ENCODE results near the gene CCDC102A.

Gene CCDC102A

GRCh38 chr16:57518520-57518919 is 17.9 kb downstream of the CCDC102A start:
- DNase-seq (ENCODE audit: low read depth): no peak
- TF ChIP-seq, protein P1, sequence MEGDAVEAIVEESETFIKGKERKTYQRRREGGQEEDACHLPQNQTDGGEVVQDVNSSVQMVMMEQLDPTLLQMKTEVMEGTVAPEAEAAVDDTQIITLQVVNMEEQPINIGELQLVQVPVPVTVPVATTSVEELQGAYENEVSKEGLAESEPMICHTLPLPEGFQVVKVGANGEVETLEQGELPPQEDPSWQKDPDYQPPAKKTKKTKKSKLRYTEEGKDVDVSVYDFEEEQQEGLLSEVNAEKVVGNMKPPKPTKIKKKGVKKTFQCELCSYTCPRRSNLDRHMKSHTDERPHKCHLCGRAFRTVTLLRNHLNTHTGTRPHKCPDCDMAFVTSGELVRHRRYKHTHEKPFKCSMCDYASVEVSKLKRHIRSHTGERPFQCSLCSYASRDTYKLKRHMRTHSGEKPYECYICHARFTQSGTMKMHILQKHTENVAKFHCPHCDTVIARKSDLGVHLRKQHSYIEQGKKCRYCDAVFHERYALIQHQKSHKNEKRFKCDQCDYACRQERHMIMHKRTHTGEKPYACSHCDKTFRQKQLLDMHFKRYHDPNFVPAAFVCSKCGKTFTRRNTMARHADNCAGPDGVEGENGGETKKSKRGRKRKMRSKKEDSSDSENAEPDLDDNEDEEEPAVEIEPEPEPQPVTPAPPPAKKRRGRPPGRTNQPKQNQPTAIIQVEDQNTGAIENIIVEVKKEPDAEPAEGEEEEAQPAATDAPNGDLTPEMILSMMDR (IDR thresholded peaks at IDR 0.05; ENCODE audit: low read depth, low read length, missing control alignments): no peak
- no peak overlapping the region for H3K4me3 ChIP-seq (ENCODE audit: low read depth, low read length)

DNA sequence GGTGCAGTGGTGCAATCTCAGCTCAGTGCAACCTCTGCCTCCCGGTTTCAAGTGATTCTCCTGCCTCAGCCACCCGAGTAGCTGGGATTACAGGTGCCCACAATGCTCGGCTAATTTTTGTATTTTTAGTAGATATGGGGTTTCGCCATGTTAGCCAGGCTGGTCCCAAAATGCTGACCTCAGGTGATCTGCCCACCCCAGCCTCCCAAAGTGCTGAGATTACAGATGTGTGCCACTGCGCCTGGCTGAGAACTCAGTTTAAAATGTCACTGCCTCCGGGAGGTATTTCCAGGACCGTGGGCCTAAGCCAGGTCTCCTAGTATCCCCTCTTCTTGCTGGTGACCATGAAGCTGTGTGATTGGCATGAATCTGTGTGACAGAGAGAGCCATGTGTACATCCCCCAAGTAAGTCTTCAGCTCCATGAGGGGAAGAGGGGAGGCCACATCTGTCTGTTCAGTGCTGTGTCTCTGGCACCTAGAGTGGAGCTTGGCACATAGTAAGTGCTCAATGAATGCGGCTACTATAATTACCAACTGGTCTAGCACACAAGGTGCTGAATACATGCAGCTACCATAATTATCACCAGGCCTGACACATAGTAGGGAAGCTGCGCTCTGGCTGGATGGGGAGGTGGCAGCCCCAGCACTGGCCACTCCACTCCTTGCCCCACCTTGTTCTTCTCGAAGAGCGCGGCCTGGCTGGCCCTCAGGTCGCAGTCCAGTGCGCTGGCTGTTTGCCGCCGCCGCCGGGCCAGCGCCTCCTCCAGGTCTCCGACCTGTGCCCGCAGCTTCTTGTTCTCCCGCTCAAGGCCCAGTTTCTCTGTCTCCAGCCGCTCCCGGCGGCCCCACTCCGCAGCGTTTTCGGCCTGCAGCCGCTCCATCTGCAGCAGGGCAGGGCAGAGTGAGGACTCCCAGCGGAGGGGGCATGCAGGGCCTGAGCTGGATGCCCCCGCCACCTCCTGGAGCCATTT is 18.7 kb downstream of the CCDC102A start:
- no peak overlapping the region for H3K4me3 ChIP-seq (ENCODE audit: low read depth, low read length)
- TF ChIP-seq, protein P1 (IDR thresholded peaks at IDR 0.05; ENCODE audit: low read depth, low read length, missing control alignments): no peak
- no peak for DNase-seq (ENCODE audit: low read depth)

- TF ChIP-seq, protein P1 (IDR thresholded peaks at IDR 0.05; ENCODE audit: low read depth, low read length, missing control alignments): no peak
- DNase-seq (ENCODE audit: low read depth): no peak
- H3K4me3 ChIP-seq (ENCODE audit: low read depth, low read length): no peak overlapping the region
These were observed 19.6 kb downstream of the CCDC102A start for GRCh38 chr16:57516773-57517172.

DNA sequence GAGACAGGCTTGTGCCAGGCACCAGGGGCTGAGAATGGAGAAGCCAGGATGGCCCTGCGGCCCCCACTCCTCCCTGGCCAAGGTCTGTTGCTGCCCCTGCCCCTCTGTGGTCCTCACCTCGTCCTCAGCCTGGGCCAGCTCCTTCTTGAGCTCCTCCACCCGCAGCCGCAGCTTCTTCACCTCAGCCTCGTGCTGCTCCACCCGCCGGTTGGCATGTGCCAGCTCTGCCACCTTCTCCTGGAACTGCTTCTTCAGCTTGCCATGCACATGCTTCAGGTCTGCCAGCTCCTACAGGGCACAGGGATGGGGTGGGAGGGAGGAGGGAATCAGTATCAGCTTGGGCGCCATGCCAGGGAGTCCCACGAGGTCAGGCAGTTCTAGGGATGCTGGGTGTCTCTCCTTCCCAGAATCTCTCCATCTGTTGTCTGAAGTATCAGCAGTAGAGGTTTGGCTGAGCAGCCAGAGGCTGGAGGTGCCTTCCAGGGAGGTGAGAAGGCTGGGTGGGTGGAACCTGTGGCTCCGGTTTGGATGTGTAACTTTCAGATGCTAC is 20.1 kb downstream of the CCDC102A start:
- DNase-seq (ENCODE audit: low read depth): no peak
- TF ChIP-seq, protein P1 (IDR thresholded peaks at IDR 0.05; ENCODE audit: low read depth, low read length, missing control alignments): no peak
- no peak overlapping the region for H3K4me3 ChIP-seq (ENCODE audit: low read depth, low read length)

- no peak overlapping the region for H3K4me3 ChIP-seq (ENCODE audit: low read depth, low read length)
- no peak for DNase-seq (ENCODE audit: low read depth)
- TF ChIP-seq, protein P1 (IDR thresholded peaks at IDR 0.05; ENCODE audit: low read depth, low read length, missing control alignments): no peak
These were observed 21.4 kb downstream of the CCDC102A start for GRCh38 chr16:57514791-57515600.

DNA sequence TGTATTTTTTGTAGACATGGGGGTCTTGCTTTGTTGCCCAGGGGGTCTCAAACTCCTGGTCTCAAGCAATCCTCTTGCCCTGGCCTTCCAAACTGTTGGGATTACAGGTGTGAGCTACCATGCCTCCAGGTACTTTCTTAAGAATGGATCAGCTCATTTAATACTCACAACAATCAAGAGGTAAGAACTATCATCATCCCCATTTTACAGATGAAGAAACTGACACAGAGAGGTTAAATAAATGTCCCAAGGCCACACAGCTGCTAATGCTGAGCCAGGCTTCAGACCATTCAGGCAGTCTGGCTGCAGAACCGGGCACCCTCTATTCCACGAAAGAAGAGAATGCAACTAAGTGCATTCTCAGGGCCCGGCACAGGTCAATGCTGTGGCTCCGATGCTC is 22.0 kb downstream of the CCDC102A start:
- DNase-seq (ENCODE audit: low read depth): no peak
- TF ChIP-seq, protein P1 (IDR thresholded peaks at IDR 0.05; ENCODE audit: low read depth, low read length, missing control alignments): no peak
- H3K4me3 ChIP-seq (ENCODE audit: low read depth, low read length): no peak overlapping the region

Data from GM12864 (cell line).